Colonic mucosa (tissue), 4 donors: ENCODE data around the gene LOXHD1. TPM values are rescaled to one million over a fixed set of nuclear protein-coding genes. Genes with fewer than 3 reads are reported as not detected.

Experiments
- DNase-seq: peaks from one replicate; pipeline ENCODE4 v3.0.0-alpha.2; 2020
- H3K27ac ChIP-seq: fragments of 200-600 bp; one replicate; pipeline ENCODE4 v1.8.0; 2021
- H3K27me3 ChIP-seq: fragments of 200-600 bp; one replicate; pipeline ENCODE4 v1.8.0; 2021
- H3K36me3 ChIP-seq: fragments of 200-600 bp; one replicate; pipeline ENCODE4 v1.8.0; 2021
- H3K4me1 ChIP-seq: fragments of 200-600 bp; one replicate; pipeline ENCODE4 v1.8.0; 2021; ENCODE audit warnings: mild to moderate bottlenecking
- H3K4me3 ChIP-seq: fragments of 200-600 bp; one replicate; pipeline ENCODE4 v1.8.0; 2021
- H3K9ac ChIP-seq, 2 donors: one replicate each; pipeline ENCODE4 v1.7.0; 2013; ENCODE audit warnings: control low read depth in 2 of 2, low read depth in 2 of 2, low read length in 2 of 2
- H3K9me3 ChIP-seq: fragments of 200-600 bp; one replicate; pipeline ENCODE4 v1.8.0; 2021
- CTCF ChIP-seq: fragments of 200-600 bp; IDR thresholded peaks from one replicate; pipeline ENCODE4 v1.8.0; 2022; ENCODE audit warnings: antibody characterized with exemption, mild to moderate bottlenecking
- intact Hi-C: fragments of 100-400 bp; cut with DNase I; formaldehyde crosslinking; loops from one replicate; pipeline ENCODE4 v1.14.1; 2022
- total RNA-seq, 2 donors: library from RNA; stranded (reverse); fragmentation: NEBNext Ultra II Directional in 1 of 2; extraction: Animal tissue kit (Norgen Biotek cat#: 25700) in 1 of 2; gene quantifications; one replicate each; pipeline ENCODE4 v1.2.1, GENCODE V29; 2021
- donor health status: healthy.
- donor health status: DM: no; HTN: no; CAD: no.
- donor health status: DM: no; HTN: no; CAD: no.

The LOXHD1 gene
- total RNA-seq, 2 donors from 2014 or later = not detected

GRCh38 chr18:46672062-46672970 is 15.3 kb upstream of the LOXHD1 start:
- intact Hi-C loops = no loop called here
- H3K27me3 ChIP-seq = no peaks in the 10 kb centered on the region
- H3K4me3 ChIP-seq = no peak overlapping the region
- no peaks in the 10 kb centered on the region for H3K9me3 ChIP-seq
- H3K36me3 ChIP-seq = no peaks in the 10 kb centered on the region
- TF ChIP-seq CTCF = no peak
- no peak overlapping the region for H3K9ac ChIP-seq
- H3K27ac ChIP-seq = no peak overlapping the region
- DNase-seq = no peak
- no peaks in the 10 kb centered on the region for H3K4me1 ChIP-seq

GRCh38 chr18:46668694-46669093 is 11.7 kb upstream of the LOXHD1 start:
- intact Hi-C loops = no loop called here
- H3K9me3 ChIP-seq = no peaks in the 10 kb centered on the region
- H3K27me3 ChIP-seq = no peaks in the 10 kb centered on the region
- no peaks in the 10 kb centered on the region for H3K36me3 ChIP-seq
- H3K9ac ChIP-seq = no peak overlapping the region
- no peaks in the 10 kb centered on the region for H3K4me1 ChIP-seq
- no peak overlapping the region for H3K27ac ChIP-seq
- DNase-seq = no peak
- no peak overlapping the region for H3K4me3 ChIP-seq
- no peak for TF ChIP-seq CTCF

- Histone ChIP-seq H3K9ac (no peak overlapping the region), H3K4me3 (no peak overlapping the region), H3K36me3 (no peaks in the 10 kb centered on the region), H3K4me1 (no peaks in the 10 kb centered on the region), H3K27me3 (no peaks in the 10 kb centered on the region), H3K27ac (no peak overlapping the region), H3K9me3 (no peaks in the 10 kb centered on the region)
- no peak for DNase-seq
- TF ChIP-seq CTCF = no peak
- intact Hi-C loops = no loop called here
Observed at GRCh38 chr18:46668135-46668534, 11.1 kb upstream of the LOXHD1 start.

- Histone ChIP-seq H3K27ac (no peak overlapping the region), H3K4me3 (no peak overlapping the region), H3K9ac (no peak overlapping the region), H3K9me3 (no peaks in the 10 kb centered on the region), H3K36me3 (no peaks in the 10 kb centered on the region), H3K4me1 (no peaks in the 10 kb centered on the region), H3K27me3 (no peaks in the 10 kb centered on the region)
- intact Hi-C loops = no loop called here
- TF ChIP-seq CTCF = no peak
- no peak for DNase-seq
Observed at GRCh38 chr18:46663539-46663938, 6.5 kb upstream of the LOXHD1 start.

GRCh38 chr18:46660957-46661749 is 4.1 kb upstream of the LOXHD1 start:
- no peaks in the 10 kb centered on the region for H3K9me3 ChIP-seq
- no peaks in the 10 kb centered on the region for H3K4me1 ChIP-seq
- H3K27me3 ChIP-seq = no peaks in the 10 kb centered on the region
- no peak overlapping the region for H3K9ac ChIP-seq
- no peak overlapping the region for H3K27ac ChIP-seq
- no peak for DNase-seq
- TF ChIP-seq CTCF = no peak
- intact Hi-C loops = no loop called here
- no peaks in the 10 kb centered on the region for H3K36me3 ChIP-seq
- H3K4me3 ChIP-seq = no peak overlapping the region
